ENCODE results near the gene TANGO2. TPM values are rescaled to one million over a fixed set of nuclear protein-coding genes. Genes with fewer than 3 reads are reported as not detected.

TANGO2 gene
- total RNA-seq, 2 experiments from 2014 or later, result 16.5 to 21.5 TPM

- Mint-ChIP-seq H3K27ac (peak overlapping the region; percentile 83), H3K4me3 (peak overlapping the region; percentile 91), H3K9me3 (no peaks in the 10 kb centered on the region), H3K36me3 (peaks cover 18% of the 10 kb centered on the region), H3K27me3 (no peaks in the 10 kb centered on the region), H3K4me1 (peaks cover 36% of the 10 kb centered on the region)
- DNase-seq, result peak; percentile 27
Measured at GRCh38 chr22:20080776-20081654, 60.1 kb downstream of the TANGO2 start.

- Mint-ChIP-seq H3K4me1 (peaks cover 41% of the 10 kb centered on the region), H3K27ac (peak overlapping the region; percentile 52), H3K36me3 (peaks cover 37% of the 10 kb centered on the region), H3K4me3 (peak overlapping the region; percentile 42), H3K27me3 (no peaks in the 10 kb centered on the region), H3K9me3 (no peaks in the 10 kb centered on the region)
- no peak for DNase-seq
Measured at GRCh38 chr22:20083157-20083890, 62.4 kb downstream of the TANGO2 start.

GRCh38 chr22:20083891-20084546, 63.1 kb downstream of the TANGO2 start:
- Mint-ChIP-seq H3K36me3 (peaks cover 38% of the 10 kb centered on the region), H3K27ac (peak overlapping the region; percentile 44), H3K9me3 (no peaks in the 10 kb centered on the region), H3K4me1 (peaks cover 41% of the 10 kb centered on the region), H3K27me3 (no peaks in the 10 kb centered on the region), H3K4me3 (peak overlapping the region; percentile 3)
- DNase-seq, result no peak

- Mint-ChIP-seq H3K36me3 (peaks cover 46% of the 10 kb centered on the region), H3K4me3 (no peak overlapping the region), H3K9me3 (no peaks in the 10 kb centered on the region), H3K27me3 (no peaks in the 10 kb centered on the region), H3K27ac (no peak overlapping the region), H3K4me1 (peaks cover 41% of the 10 kb centered on the region)
- DNase-seq, result peak; percentile 31
Measured at GRCh38 chr22:20084547-20085413, 63.9 kb downstream of the TANGO2 start.

DNA sequence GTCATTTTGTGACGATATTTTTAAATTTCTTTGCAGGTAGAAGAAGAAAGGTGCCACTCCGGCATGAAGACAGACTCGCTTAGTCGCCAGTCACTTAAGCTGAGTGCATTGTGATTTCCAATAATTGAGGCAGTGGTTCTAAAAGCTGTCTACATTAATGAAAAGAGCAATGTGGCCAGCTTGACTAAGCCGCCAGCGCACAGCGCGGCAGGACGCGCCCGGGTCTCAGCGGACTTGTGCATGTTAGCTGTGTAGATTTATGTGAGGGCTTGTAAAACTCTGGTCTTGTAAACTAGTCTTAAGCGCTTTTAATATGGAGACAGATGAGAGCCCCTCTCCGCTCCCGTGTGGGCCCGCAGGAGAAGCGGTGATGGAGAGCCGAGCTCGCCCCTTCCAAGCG, 64.7 kb downstream of the TANGO2 start:
- Mint-ChIP-seq H3K27me3 (no peaks in the 10 kb centered on the region), H3K4me3 (no peak overlapping the region), H3K27ac (no peak overlapping the region), H3K4me1 (peaks cover 44% of the 10 kb centered on the region), H3K9me3 (no peaks in the 10 kb centered on the region), H3K36me3 (peaks cover 52% of the 10 kb centered on the region)
- no peak for DNase-seq

DNA sequence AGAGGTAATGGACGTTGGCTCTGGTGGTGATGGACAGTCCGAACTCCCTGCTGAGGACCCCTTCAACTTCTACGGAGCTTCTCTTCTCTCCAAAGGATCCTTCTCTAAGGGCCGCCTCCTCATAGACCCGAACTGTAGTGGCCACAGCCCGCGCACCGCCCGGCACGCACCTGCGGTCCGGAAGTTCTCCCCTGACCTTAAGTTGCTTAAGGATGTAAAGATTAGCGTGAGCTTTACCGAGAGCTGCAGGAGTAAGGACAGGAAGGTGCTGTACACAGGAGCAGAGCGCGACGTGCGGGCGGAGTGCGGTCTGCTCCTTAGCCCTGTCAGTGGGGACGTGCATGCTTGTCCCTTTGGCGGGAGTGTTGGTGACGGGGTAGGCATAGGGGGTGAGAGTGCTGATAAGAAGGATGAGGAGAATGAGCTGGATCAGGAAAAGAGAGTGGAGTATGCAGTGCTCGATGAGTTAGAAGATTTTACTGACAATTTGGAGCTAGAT, 65.2 kb downstream of the TANGO2 start:
- no peak overlapping the region for H3K27ac Mint-ChIP-seq
- peaks cover 43% of the 10 kb centered on the region for H3K4me1 Mint-ChIP-seq
- H3K36me3 Mint-ChIP-seq, result peaks cover 50% of the 10 kb centered on the region
- no peak overlapping the region for H3K4me3 Mint-ChIP-seq
- H3K9me3 Mint-ChIP-seq, result no peaks in the 10 kb centered on the region
- H3K27me3 Mint-ChIP-seq, result no peaks in the 10 kb centered on the region
- no peak for DNase-seq

- Mint-ChIP-seq H3K27me3 (no peaks in the 10 kb centered on the region), H3K27ac (no peak overlapping the region), H3K4me1 (peaks cover 43% of the 10 kb centered on the region), H3K9me3 (no peaks in the 10 kb centered on the region), H3K36me3 (peaks cover 52% of the 10 kb centered on the region), H3K4me3 (no peak overlapping the region)
- DNase-seq, result no peak
Measured at GRCh38 chr22:20086763-20087162, 65.9 kb downstream of the TANGO2 start.

DNA sequence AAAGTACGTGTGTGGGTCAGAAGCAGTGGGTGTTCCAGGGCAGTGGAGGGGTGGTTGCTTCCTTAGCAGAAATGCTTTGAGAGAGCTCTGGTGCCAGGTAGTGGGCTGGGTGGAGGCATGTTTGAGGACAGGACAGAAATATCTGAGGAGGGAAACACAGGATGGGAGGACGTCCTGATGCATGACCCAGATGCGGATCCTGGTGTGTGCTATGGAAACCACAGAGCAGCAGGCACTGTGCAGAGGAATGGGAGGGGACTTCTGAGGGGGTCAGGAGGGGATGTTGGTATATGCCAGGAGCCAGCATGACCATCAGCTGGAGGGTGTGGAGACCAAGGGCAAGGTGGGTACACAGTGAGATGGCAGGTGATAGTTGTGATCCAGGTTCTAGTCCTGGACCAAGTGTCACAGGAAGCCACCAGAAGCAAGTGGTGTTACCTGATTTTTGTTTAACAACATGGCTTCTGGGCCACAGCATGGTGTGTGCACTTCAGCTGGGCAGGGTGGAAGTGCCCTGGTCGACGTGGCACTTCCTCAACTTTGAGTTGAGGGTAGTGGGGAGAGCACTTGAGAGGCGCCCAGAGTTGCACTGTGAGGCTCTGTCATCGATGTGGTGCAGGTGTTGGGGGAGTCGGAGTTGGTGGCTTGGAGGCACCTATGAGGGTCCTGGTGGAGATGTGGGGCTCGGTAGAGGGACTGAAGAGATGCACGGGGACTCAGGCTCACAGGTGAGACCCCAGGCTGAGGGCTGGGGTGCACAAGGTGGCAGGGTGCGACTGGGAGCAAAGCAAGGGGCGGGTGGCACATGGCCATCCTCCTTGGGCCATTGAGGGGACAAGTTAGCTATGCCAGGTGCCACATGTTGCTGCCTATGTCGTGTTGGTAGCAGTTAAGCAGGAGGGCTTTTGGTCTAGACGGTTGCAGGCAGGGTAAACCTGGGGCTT, 66.7 kb downstream of the TANGO2 start:
- H3K4me3 Mint-ChIP-seq, result no peak overlapping the region
- peak overlapping the region; percentile 2 for H3K27ac Mint-ChIP-seq
- no peak for DNase-seq
- H3K4me1 Mint-ChIP-seq, result peaks cover 44% of the 10 kb centered on the region
- no peaks in the 10 kb centered on the region for H3K9me3 Mint-ChIP-seq
- peaks cover 55% of the 10 kb centered on the region for H3K36me3 Mint-ChIP-seq
- no peaks in the 10 kb centered on the region for H3K27me3 Mint-ChIP-seq

DNA sequence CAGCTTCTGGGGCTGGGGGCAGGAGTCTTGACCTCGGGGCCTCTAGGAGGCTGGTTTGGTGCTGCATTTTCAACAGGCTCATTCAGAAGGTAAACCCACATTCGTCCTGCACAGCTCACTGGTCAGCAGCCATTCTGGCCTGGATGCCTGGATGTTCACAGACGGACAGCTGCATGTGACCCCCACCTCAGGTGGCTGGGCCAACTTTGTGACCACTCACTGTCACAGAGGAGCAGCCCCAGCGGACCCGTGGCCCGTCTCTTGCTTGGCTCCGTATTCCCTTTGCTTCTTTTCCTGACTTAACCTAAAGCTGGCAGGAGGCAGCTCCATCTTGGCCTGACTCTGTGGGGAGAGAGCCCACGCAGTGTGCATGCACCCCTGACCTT, 67.3 kb downstream of the TANGO2 start:
- Mint-ChIP-seq H3K4me1 (peaks cover 38% of the 10 kb centered on the region), H3K27ac (no peak overlapping the region)

DNA sequence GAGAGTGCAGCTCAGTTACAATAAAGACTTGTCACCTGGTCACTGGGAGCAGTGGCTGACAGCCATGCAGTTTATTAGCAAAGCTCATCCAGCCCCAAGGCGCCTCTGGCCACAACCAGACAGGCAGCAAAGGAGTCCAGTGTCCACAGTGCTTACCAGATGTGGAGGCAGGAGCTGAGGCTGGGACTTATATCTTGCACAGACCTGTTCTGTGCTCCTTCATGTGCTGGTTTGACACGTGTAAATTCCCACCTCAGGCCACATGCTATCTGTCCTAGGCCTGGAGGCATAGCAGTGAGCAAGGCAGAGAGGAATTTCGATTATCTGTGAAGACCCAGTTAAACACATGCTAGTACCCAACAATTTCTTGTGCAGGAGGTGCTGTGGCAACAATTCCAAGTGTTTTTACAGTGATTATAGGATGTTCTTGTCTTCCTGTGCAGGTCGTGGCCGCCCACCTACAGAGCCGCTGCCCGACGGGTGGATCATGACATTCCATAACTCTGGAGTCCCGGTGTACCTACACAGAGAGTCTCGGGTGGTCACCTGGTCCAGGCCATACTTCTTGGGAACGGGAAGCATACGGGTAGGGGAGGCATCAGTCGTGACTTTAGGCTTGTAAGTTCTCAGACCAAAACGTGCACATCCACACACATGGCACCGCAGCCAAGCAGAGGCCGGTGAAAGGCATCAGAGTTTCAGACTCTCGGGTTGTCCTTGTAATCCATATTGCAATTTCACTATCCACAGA, 68.5 kb downstream of the TANGO2 start:
- DNase-seq, result no peak
- H3K27ac Mint-ChIP-seq, result peak overlapping the region; percentile 40
- no peaks in the 10 kb centered on the region for H3K9me3 Mint-ChIP-seq
- H3K36me3 Mint-ChIP-seq, result peaks cover 58% of the 10 kb centered on the region
- no peak overlapping the region for H3K4me3 Mint-ChIP-seq
- peaks cover 36% of the 10 kb centered on the region for H3K4me1 Mint-ChIP-seq
- H3K27me3 Mint-ChIP-seq, result no peaks in the 10 kb centered on the region

More for the DNA sequence above, 67.3 kb downstream of the TANGO2 start:
- H3K36me3 Mint-ChIP-seq, result peaks cover 57% of the 10 kb centered on the region
- H3K27me3 Mint-ChIP-seq, result no peaks in the 10 kb centered on the region
- no peak overlapping the region for H3K4me3 Mint-ChIP-seq
- H3K9me3 Mint-ChIP-seq, result no peaks in the 10 kb centered on the region
- DNase-seq, result no peak

- Mint-ChIP-seq H3K27me3 (no peaks in the 10 kb centered on the region), H3K27ac (no peak overlapping the region), H3K4me3 (no peak overlapping the region), H3K9me3 (no peaks in the 10 kb centered on the region), H3K36me3 (peaks cover 64% of the 10 kb centered on the region), H3K4me1 (peaks cover 37% of the 10 kb centered on the region)
- DNase-seq, result no peak
Measured at GRCh38 chr22:20089977-20090729, 69.2 kb downstream of the TANGO2 start.

DNA sequence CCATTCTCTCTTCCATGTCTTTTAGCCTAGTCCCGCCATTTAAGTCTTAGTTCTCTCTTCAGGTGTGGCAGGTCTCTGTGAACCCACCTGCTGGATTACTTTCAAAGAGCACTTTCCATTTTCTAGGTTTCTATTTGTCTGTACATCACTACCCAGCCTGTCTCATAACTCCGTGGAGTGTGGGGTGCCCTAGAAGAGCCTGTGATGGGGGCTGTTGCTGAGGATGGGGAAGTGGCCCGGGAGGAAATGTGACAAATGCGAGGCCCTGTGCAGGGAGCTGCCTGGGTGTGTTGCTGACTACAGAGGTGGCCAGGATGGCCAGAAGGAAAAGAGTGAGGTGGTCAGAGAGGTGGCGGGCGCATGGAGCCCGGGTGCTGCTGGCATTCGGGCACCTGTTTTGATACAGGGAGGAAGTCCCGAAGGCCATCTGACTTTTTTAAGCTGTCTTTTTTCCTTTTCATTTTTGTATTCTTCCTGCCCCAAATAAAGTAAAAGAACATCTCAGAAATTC, 69.9 kb downstream of the TANGO2 start:
- DNase-seq, result no peak
- peaks cover 70% of the 10 kb centered on the region for H3K36me3 Mint-ChIP-seq
- peaks cover 43% of the 10 kb centered on the region for H3K4me1 Mint-ChIP-seq
- no peaks in the 10 kb centered on the region for H3K9me3 Mint-ChIP-seq
- no peak overlapping the region for H3K4me3 Mint-ChIP-seq
- peak overlapping the region; percentile 47 for H3K27ac Mint-ChIP-seq
- H3K27me3 Mint-ChIP-seq, result no peaks in the 10 kb centered on the region
